Neuronal stem cell (in vitro differentiated cells): ENCODE results near the gene CACNG5.

Experiments used
- DNase-seq: peaks from one replicate; pipeline ENCODE4 v3.0.0-alpha.2; 2013; ENCODE audit warnings: low spot score
- H2AFZ ChIP-seq: one replicate; pipeline ENCODE4 v1.6.1; 2013; ENCODE audit warnings: mild to moderate bottlenecking, low read length, inconsistent platforms
- H2AK5ac ChIP-seq: 2 replicates; pipeline ENCODE4 v1.6.1; 2013; ENCODE audit warnings: low read depth, mild to moderate bottlenecking, inconsistent platforms, low read length, moderate library complexity, mixed read lengths
- H2BK120ac ChIP-seq: 2 replicates; pipeline ENCODE4 v1.6.1; 2013; ENCODE audit warnings: low read depth, mild to moderate bottlenecking, inconsistent platforms, low read length, moderate library complexity, mixed read lengths
- H2BK12ac ChIP-seq: one replicate; pipeline ENCODE4 v1.6.1; 2013; ENCODE audit warnings: low read length, inconsistent platforms
- H2BK15ac ChIP-seq: 2 replicates; pipeline ENCODE4 v1.6.1; 2013; ENCODE audit warnings: mild to moderate bottlenecking, low read length, inconsistent platforms, mixed read lengths
- H2BK5ac ChIP-seq: one replicate; pipeline ENCODE4 v1.6.1; 2013; ENCODE audit warnings: inconsistent platforms, mild to moderate bottlenecking, low read length, moderate library complexity
- H3K14ac ChIP-seq: one replicate; pipeline ENCODE4 v1.6.1; 2013; ENCODE audit warnings: low read length, inconsistent platforms
- H3K18ac ChIP-seq: 2 replicates; pipeline ENCODE4 v1.6.1; 2013; ENCODE audit warnings: low read length, inconsistent platforms
- H3K23ac ChIP-seq: 2 replicates; pipeline ENCODE4 v1.6.1; 2013; ENCODE audit warnings: low read depth, mild to moderate bottlenecking, mixed read lengths, low read length, inconsistent platforms; ENCODE audit not compliant: poor library complexity
- H3K27ac ChIP-seq: replicated peaks from 3 replicates; pipeline ENCODE4 v1.5.1; 2013; ENCODE audit warnings: low read length, inconsistent platforms
- H3K27me3 ChIP-seq, 3 experiments: 2 replicates each; pipeline ENCODE4 v1.6.1; 2013; ENCODE audit warnings: low read length in 3 of 3, mild to moderate bottlenecking in 2 of 3, inconsistent platforms in 1 of 3, low read depth in 1 of 3, mixed read lengths in 1 of 3, moderate library complexity in 1 of 3; ENCODE audit not compliant: control insufficient read depth in 3 of 3, insufficient read depth in 3 of 3
- H3K36me3 ChIP-seq, 2 donors: replicated peaks in 1 of 2; 2 replicates each; pipeline ENCODE4 v1.6.1; 2013; ENCODE audit warnings: low read length in 2 of 2; ENCODE audit not compliant: control insufficient read depth in 2 of 2, insufficient read depth in 2 of 2
- H3K4ac ChIP-seq: 2 replicates; pipeline ENCODE4 v1.6.1; 2013; ENCODE audit warnings: inconsistent platforms, mild to moderate bottlenecking, low read length, moderate library complexity
- H3K4me1 ChIP-seq, 2 donors: 1 replicate in 1 of 2; 2 replicates in 1 of 2; pipeline ENCODE4 v1.6.1; 2013; ENCODE audit warnings: low read length in 2 of 2, low read depth in 1 of 2; ENCODE audit not compliant: control insufficient read depth in 2 of 2, insufficient read depth in 1 of 2
- H3K4me2 ChIP-seq: one replicate; pipeline ENCODE4 v1.6.1; 2013; ENCODE audit warnings: mild to moderate bottlenecking, low read length, inconsistent platforms; ENCODE audit not compliant: insufficient read depth, poor library complexity, severe bottlenecking
- H3K4me3 ChIP-seq, 2 donors: 2 replicates each; pipeline ENCODE4 v1.5.1; 2013; ENCODE audit warnings: low read length in 2 of 2, mild to moderate bottlenecking in 2 of 2, inconsistent platforms in 1 of 2, moderate library complexity in 1 of 2
- H3K79me1 ChIP-seq: one replicate; pipeline ENCODE4 v1.6.1; 2013; ENCODE audit warnings: low read depth, mild to moderate bottlenecking, inconsistent platforms, low read length, moderate library complexity
- H3K9ac ChIP-seq: one replicate; pipeline ENCODE4 v1.6.1; 2013; ENCODE audit warnings: mild to moderate bottlenecking, low read depth, low read length, inconsistent platforms; ENCODE audit not compliant: poor library complexity
- H3K9me3 ChIP-seq, 2 donors: replicated peaks in 1 of 2; 2 replicates each; pipeline versions ENCODE3 to v1.6.1; 2013; ENCODE audit warnings: low read length in 2 of 2, mild to moderate bottlenecking in 2 of 2, inconsistent platforms in 1 of 2, low read depth in 1 of 2, mixed read lengths in 1 of 2, moderate library complexity in 1 of 2; ENCODE audit not compliant: control insufficient read depth in 2 of 2, insufficient read depth in 1 of 2
- H4K8ac ChIP-seq: one replicate; pipeline ENCODE4 v1.6.1; 2013; ENCODE audit warnings: low read depth, mild to moderate bottlenecking, inconsistent platforms, low read length, moderate library complexity
- H4K91ac ChIP-seq: one replicate; pipeline ENCODE4 v1.6.1; 2013; ENCODE audit warnings: low read length, low read depth, mild to moderate bottlenecking, inconsistent platforms; ENCODE audit not compliant: poor library complexity
- WGBS, 2 donors: extraction: QIAGEN DNeasy Blood & Tissue Kit; methylation state at CpG; one replicate each; pipeline ENCODE4 v1.1.7; 2013; ENCODE audit warnings: missing lambda C conversion rate in 2 of 2, mixed read lengths in 1 of 2; ENCODE audit not compliant: insufficient read length in 2 of 2, insufficient replicate concordance in 1 of 2; ENCODE audit errors: extremely low coverage in 2 of 2; 5-methylcytosine and 5-hydroxymethylcytosine counted together

Gene CACNG5

DNA sequence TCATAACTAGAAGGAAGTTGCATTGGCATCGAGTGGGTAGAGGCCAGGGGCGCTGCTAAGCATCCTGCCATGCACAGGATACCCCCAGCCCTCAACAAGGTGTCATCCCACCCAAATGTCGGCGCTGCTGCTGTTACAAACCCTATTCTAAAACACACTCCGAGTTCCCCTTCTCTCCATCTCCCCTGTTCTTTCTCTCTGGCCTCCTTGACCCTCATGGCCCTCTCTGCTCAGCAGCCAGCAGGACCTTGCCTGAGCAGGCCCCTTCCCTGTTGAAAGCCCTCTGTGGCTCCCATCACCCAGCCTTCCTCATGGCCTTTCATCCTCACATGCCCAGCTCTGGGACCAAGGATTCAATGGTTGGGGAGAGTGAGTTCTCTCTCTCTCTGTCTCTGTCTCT, 22.3 kb upstream of the CACNG5 start:
- Histone ChIP-seq H3K4ac (no peak overlapping the region), H2AFZ (no peak overlapping the region), H3K79me1 (no peaks in the 10 kb centered on the region), H3K18ac (no peak overlapping the region), H3K23ac (no peak overlapping the region), H4K8ac (no peak overlapping the region), H3K36me3 (no peaks in the 10 kb centered on the region), H2BK120ac (no peak overlapping the region), H3K4me2 (no peak overlapping the region), H3K4me3 (no peak overlapping the region), H2BK5ac (no peak overlapping the region), H2AK5ac (no peak overlapping the region), H2BK15ac (no peak overlapping the region), H4K91ac (no peak overlapping the region), H3K9me3 (no peaks in the 10 kb centered on the region), H2BK12ac (no peak overlapping the region), H3K9ac (no peak overlapping the region), H3K14ac (no peak overlapping the region), H3K4me1 (peaks cover 0 to 22% of the 10 kb centered on the region in 2 donors), H3K27ac (no peak overlapping the region), H3K27me3 (no peaks in the 10 kb centered on the region)
- DNase-seq, result no peak
- no CpG with 5 or more reads among the region's 5 CpGs for WGBS, 2 donors

- no peak overlapping the region for H3K9ac ChIP-seq
- no peak overlapping the region for H2BK15ac ChIP-seq
- no peak for DNase-seq
- H3K79me1 ChIP-seq, result no peaks in the 10 kb centered on the region
- no peak overlapping the region for H2BK120ac ChIP-seq
- peaks cover 0 to 22% of the 10 kb centered on the region in 2 donors for H3K4me1 ChIP-seq
- no peak overlapping the region for H2BK12ac ChIP-seq
- H4K91ac ChIP-seq, result no peak overlapping the region
- H2AK5ac ChIP-seq, result no peak overlapping the region
- H3K4me3 ChIP-seq, result no peak overlapping the region
- H3K14ac ChIP-seq, result no peak overlapping the region
- no peak overlapping the region for H2AFZ ChIP-seq
- H3K23ac ChIP-seq, result no peak overlapping the region
- H2BK5ac ChIP-seq, result no peak overlapping the region
- peaks cover 2 to 4% of the 10 kb centered on the region in 2 donors for H3K9me3 ChIP-seq
- no peak overlapping the region for H3K4ac ChIP-seq
- no peak overlapping the region for H4K8ac ChIP-seq
- no peak overlapping the region for H3K18ac ChIP-seq
- no peaks in the 10 kb centered on the region for H3K27me3 ChIP-seq
- no peaks in the 10 kb centered on the region for H3K36me3 ChIP-seq
- no peak overlapping the region for H3K27ac ChIP-seq
- H3K4me2 ChIP-seq, result no peak overlapping the region
- WGBS, 2 donors, result no CpG with 5 or more reads among the region's 2 CpGs
These were observed 21.6 kb upstream of the CACNG5 start for GRCh38 chr17:66813296-66813695.

DNA sequence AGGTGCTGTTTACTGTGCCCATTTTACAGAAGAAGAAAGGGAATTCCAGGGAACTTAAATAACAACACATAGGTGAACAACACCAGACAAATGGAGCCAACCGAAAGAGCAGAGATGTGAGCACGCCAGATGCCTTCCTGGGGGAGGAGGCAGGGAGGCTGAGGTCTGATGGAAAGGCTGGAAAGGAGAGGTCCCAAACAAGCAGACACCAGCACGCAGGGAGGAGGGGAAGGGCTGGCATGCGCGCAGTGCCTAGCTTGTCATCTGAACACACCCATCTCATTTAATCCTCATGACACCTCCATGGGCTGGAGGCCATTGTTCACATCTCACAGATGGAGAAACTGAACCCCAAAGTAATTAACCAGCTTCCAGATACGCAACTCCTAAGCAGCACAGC, 20.9 kb upstream of the CACNG5 start:
- Histone ChIP-seq H2BK15ac (no peak overlapping the region), H2AK5ac (no peak overlapping the region), H4K8ac (no peak overlapping the region), H3K79me1 (no peaks in the 10 kb centered on the region), H4K91ac (no peak overlapping the region), H3K4me1 (peaks cover 0 to 22% of the 10 kb centered on the region in 2 donors), H3K4me2 (no peak overlapping the region), H3K4ac (no peak overlapping the region), H2BK12ac (no peak overlapping the region), H3K14ac (no peak overlapping the region), H3K36me3 (no peaks in the 10 kb centered on the region), H3K23ac (no peak overlapping the region), H3K27me3 (no peaks in the 10 kb centered on the region), H2AFZ (no peak overlapping the region), H2BK120ac (no peak overlapping the region), H3K27ac (no peak overlapping the region), H2BK5ac (no peak overlapping the region), H3K18ac (no peak overlapping the region), H3K4me3 (no peak overlapping the region), H3K9me3 (peaks cover 2 to 4% of the 10 kb centered on the region in 2 donors), H3K9ac (no peak overlapping the region)
- DNase-seq, result no peak
- no CpG with 5 or more reads among the region's 6 CpGs for WGBS, 2 donors

DNA sequence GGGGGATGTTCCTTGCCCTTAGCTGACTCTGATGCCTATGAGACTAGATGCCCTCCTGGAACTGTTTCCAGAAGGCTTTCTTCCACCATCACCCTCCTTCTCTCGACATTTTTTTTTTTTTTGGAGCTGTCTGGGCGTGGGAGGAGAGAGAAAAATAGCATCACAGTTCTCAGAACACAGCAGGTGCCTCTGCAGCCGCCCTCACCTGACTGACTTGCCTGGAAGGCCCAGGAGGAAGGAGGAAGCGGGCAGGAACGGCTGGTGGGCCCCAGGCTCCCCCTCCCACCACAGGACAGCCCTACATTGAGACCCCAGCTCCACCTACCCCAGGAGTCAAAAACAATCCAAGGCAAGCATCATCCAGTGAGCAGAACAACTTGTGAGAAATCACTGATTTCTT, 20.3 kb upstream of the CACNG5 start:
- WGBS, 2 donors, result no CpG with 5 or more reads among the region's 5 CpGs
- H3K36me3 ChIP-seq, result no peaks in the 10 kb centered on the region
- peaks cover 2 to 4% of the 10 kb centered on the region in 2 donors for H3K9me3 ChIP-seq
- H3K27ac ChIP-seq, result no peak overlapping the region
- H3K79me1 ChIP-seq, result no peaks in the 10 kb centered on the region
- H3K27me3 ChIP-seq, result no peaks in the 10 kb centered on the region
- no peak overlapping the region for H3K18ac ChIP-seq
- H2AFZ ChIP-seq, result no peak overlapping the region
- no peak overlapping the region for H3K14ac ChIP-seq
- H2BK15ac ChIP-seq, result no peak overlapping the region
- no peak overlapping the region for H3K23ac ChIP-seq
- H3K4me3 ChIP-seq, result no peak overlapping the region
- H3K4me2 ChIP-seq, result no peak overlapping the region
- no peak overlapping the region for H3K9ac ChIP-seq
- H3K4ac ChIP-seq, result no peak overlapping the region
- H4K91ac ChIP-seq, result no peak overlapping the region
- no peak overlapping the region for H2BK120ac ChIP-seq
- no peak for DNase-seq
- no peak overlapping the region for H2BK5ac ChIP-seq
- H2AK5ac ChIP-seq, result no peak overlapping the region
- no peak overlapping the region for H4K8ac ChIP-seq
- no peak overlapping the region for H2BK12ac ChIP-seq
- H3K4me1 ChIP-seq, result peaks cover 0 to 22% of the 10 kb centered on the region in 2 donors
